ENCODE measurements around the gene KIF5A. TPM values are rescaled to one million over a fixed set of nuclear protein-coding genes. Genes with fewer than 3 reads are reported as not detected.
A peak's percentile ranks its signal among the peaks of the same experiment; 100 is the strongest.
"Not testable (repeated sequence)": the region's sequence is repeated elsewhere in the genome, so short reads cannot be mapped to it uniquely, and the experiment has no call there.

The KIF5A gene
- total RNA-seq, result 1 to 10 TPM in 1 of 2 donors, under 1 TPM in 1; 0.29 to 2.0 TPM

GRCh38 chr12:57549909-57550640, at the start of gene KIF5A:
KIF5A (plus strand) TSS chr12:57550044; CDS start chr12:57550272, 228 bp downstream.
- peak; percentile 64 to 68 for ATAC-seq
- no peaks in the 10 kb centered on the region for H3K36me3 Mint-ChIP-seq
- peaks cover 10 to 20% of the 10 kb centered on the region in 2 donors for H3K27me3 Mint-ChIP-seq
- H3K27ac Mint-ChIP-seq, result no peak within 1 kb of the TSS
- peak within 1 kb of the TSS; percentile 80 for H3K4me3 Mint-ChIP-seq
- no peaks in the 10 kb centered on the region for H3K9me3 Mint-ChIP-seq
- H3K4me1 Mint-ChIP-seq (ENCODE audit: low read depth in 2 of 2), result peaks cover 26 to 32% of the 10 kb centered on the region in 2 donors
- DNase-seq (ENCODE audit: low spot score), result peak; percentile 68

- H3K27ac Mint-ChIP-seq, result peak overlapping the region in 1 of 2 donors; percentile 30
- DNase-seq (ENCODE audit: low spot score) (no peak), ATAC-seq (no peak)
- H3K27me3 Mint-ChIP-seq, result no peaks in the 10 kb centered on the region
- H3K4me3 Mint-ChIP-seq, result no peak overlapping the region
- peaks cover 30% of the 10 kb centered on the region for H3K36me3 Mint-ChIP-seq
- H3K9me3 Mint-ChIP-seq, result no peaks in the 10 kb centered on the region
- H3K4me1 Mint-ChIP-seq (ENCODE audit: low read depth in 2 of 2), result peaks cover 19 to 20% of the 10 kb centered on the region in 2 donors
Measured at GRCh38 chr12:57500213-57500612, 49.6 kb upstream of the KIF5A start.

GRCh38 chr12:57502311-57502969, 47.4 kb upstream of the KIF5A start:
- DNase-seq (ENCODE audit: low spot score); H3K4me3 Mint-ChIP-seq; H3K27me3 Mint-ChIP-seq; H3K27ac Mint-ChIP-seq; ATAC-seq; H3K9me3 Mint-ChIP-seq: not testable (repeated sequence)
- peaks cover 22% of the 10 kb centered on the region for H3K36me3 Mint-ChIP-seq
- H3K4me1 Mint-ChIP-seq (ENCODE audit: low read depth in 2 of 2), result peaks cover 11 to 12% of the 10 kb centered on the region in 2 donors

- not testable (repeated sequence) for H3K27me3 Mint-ChIP-seq; DNase-seq (ENCODE audit: low spot score); H3K4me1 Mint-ChIP-seq (ENCODE audit: low read depth in 2 of 2); H3K4me3 Mint-ChIP-seq; H3K9me3 Mint-ChIP-seq; ATAC-seq; H3K27ac Mint-ChIP-seq
- H3K36me3 Mint-ChIP-seq, result peaks cover 14% of the 10 kb centered on the region
Measured at GRCh38 chr12:57506541-57506940, 43.3 kb upstream of the KIF5A start.

- not testable (repeated sequence) for H3K4me1 Mint-ChIP-seq (ENCODE audit: low read depth in 2 of 2); H3K4me3 Mint-ChIP-seq; H3K27me3 Mint-ChIP-seq; ATAC-seq; H3K9me3 Mint-ChIP-seq; DNase-seq (ENCODE audit: low spot score); H3K27ac Mint-ChIP-seq
- peaks cover 19% of the 10 kb centered on the region for H3K36me3 Mint-ChIP-seq
Measured at GRCh38 chr12:57507796-57508195, 42.0 kb upstream of the KIF5A start.

- H3K27ac Mint-ChIP-seq, result no peak overlapping the region
- H3K9me3 Mint-ChIP-seq, result no peaks in the 10 kb centered on the region
- peaks cover 0 to 19% of the 10 kb centered on the region in 2 donors for H3K4me1 Mint-ChIP-seq (ENCODE audit: low read depth in 2 of 2)
- H3K27me3 Mint-ChIP-seq, result no peaks in the 10 kb centered on the region
- peaks cover 35% of the 10 kb centered on the region for H3K36me3 Mint-ChIP-seq
- ATAC-seq, result no peak
- DNase-seq (ENCODE audit: low spot score), result no peak
- no peak overlapping the region for H3K4me3 Mint-ChIP-seq
Measured at GRCh38 chr12:57511161-57511560, 38.7 kb upstream of the KIF5A start.

GRCh38 chr12:57511588-57512325, 38.1 kb upstream of the KIF5A start:
- H3K4me3 Mint-ChIP-seq, result no peak overlapping the region

GRCh38 chr12:57512665-57513064, 37.2 kb upstream of the KIF5A start:
- no peak for DNase-seq (ENCODE audit: low spot score)
- H3K36me3 Mint-ChIP-seq, result peaks cover 46% of the 10 kb centered on the region
- ATAC-seq, result no peak
- H3K9me3 Mint-ChIP-seq, result no peaks in the 10 kb centered on the region
- H3K27me3 Mint-ChIP-seq, result no peaks in the 10 kb centered on the region
- H3K4me1 Mint-ChIP-seq (ENCODE audit: low read depth in 2 of 2), result peaks cover 9 to 29% of the 10 kb centered on the region in 2 donors
- peak overlapping the region; percentile 7 to 70 for H3K27ac Mint-ChIP-seq
- no peak overlapping the region for H3K4me3 Mint-ChIP-seq

More at GRCh38 chr12:57511588-57512325, 38.1 kb upstream of the KIF5A start:
- H3K4me1 Mint-ChIP-seq (ENCODE audit: low read depth in 2 of 2), result peaks cover 1 to 20% of the 10 kb centered on the region in 2 donors
- H3K9me3 Mint-ChIP-seq, result no peaks in the 10 kb centered on the region
- H3K27ac Mint-ChIP-seq, result peak overlapping the region; percentile 7 to 70
- peaks cover 36% of the 10 kb centered on the region for H3K36me3 Mint-ChIP-seq
- no peaks in the 10 kb centered on the region for H3K27me3 Mint-ChIP-seq
- DNase-seq (ENCODE audit: low spot score) (no peak), ATAC-seq (no peak)

GRCh38 chr12:57513266-57513665, 36.6 kb upstream of the KIF5A start:
- peak overlapping the region in 1 of 2 donors; percentile 70 for H3K27ac Mint-ChIP-seq
- H3K4me3 Mint-ChIP-seq, result no peak overlapping the region
- H3K9me3 Mint-ChIP-seq, result no peaks in the 10 kb centered on the region
- DNase-seq (ENCODE audit: low spot score) (no peak), ATAC-seq (no peak)
- H3K36me3 Mint-ChIP-seq, result peaks cover 46% of the 10 kb centered on the region
- peaks cover 15 to 33% of the 10 kb centered on the region in 2 donors for H3K4me1 Mint-ChIP-seq (ENCODE audit: low read depth in 2 of 2)
- no peaks in the 10 kb centered on the region for H3K27me3 Mint-ChIP-seq

GRCh38 chr12:57513677-57514076, 36.2 kb upstream of the KIF5A start:
- peaks cover 19 to 37% of the 10 kb centered on the region in 2 donors for H3K4me1 Mint-ChIP-seq (ENCODE audit: low read depth in 2 of 2)
- not testable (repeated sequence) for DNase-seq (ENCODE audit: low spot score); H3K9me3 Mint-ChIP-seq; H3K4me3 Mint-ChIP-seq; H3K27me3 Mint-ChIP-seq; ATAC-seq
- H3K27ac Mint-ChIP-seq, result peak overlapping the region in 1 of 2 donors; percentile 70
- H3K36me3 Mint-ChIP-seq, result peaks cover 48% of the 10 kb centered on the region

- not testable (repeated sequence) for DNase-seq (ENCODE audit: low spot score); H3K27me3 Mint-ChIP-seq; ATAC-seq; H3K9me3 Mint-ChIP-seq; H3K4me3 Mint-ChIP-seq
- Mint-ChIP-seq H3K4me1 (ENCODE audit: low read depth in 2 of 2) (peaks cover 25 to 42% of the 10 kb centered on the region in 2 donors), H3K36me3 (peaks cover 54% of the 10 kb centered on the region), H3K27ac (peak overlapping the region in 1 of 2 donors; percentile 57)
Measured at GRCh38 chr12:57514246-57514645, 35.6 kb upstream of the KIF5A start.

GRCh38 chr12:57514720-57515407, 35.0 kb upstream of the KIF5A start:
- Mint-ChIP-seq H3K4me3 (no peak overlapping the region), H3K4me1 (ENCODE audit: low read depth in 2 of 2) (peaks cover 28 to 46% of the 10 kb centered on the region in 2 donors), H3K9me3 (no peaks in the 10 kb centered on the region), H3K27ac (peak overlapping the region; percentile 31 to 57), H3K36me3 (peaks cover 50% of the 10 kb centered on the region), H3K27me3 (no peaks in the 10 kb centered on the region)
- DNase-seq (ENCODE audit: low spot score) (no peak), ATAC-seq (no peak)

- DNase-seq (ENCODE audit: low spot score), result no peak
- Mint-ChIP-seq H3K9me3 (no peaks in the 10 kb centered on the region), H3K36me3 (peaks cover 50% of the 10 kb centered on the region), H3K27ac (peak overlapping the region; percentile 31 to 47), H3K4me3 (no peak overlapping the region), H3K4me1 (ENCODE audit: low read depth in 2 of 2) (peaks cover 28 to 50% of the 10 kb centered on the region in 2 donors), H3K27me3 (no peaks in the 10 kb centered on the region)
- ATAC-seq, result no peak
Measured at GRCh38 chr12:57515408-57515933, 34.4 kb upstream of the KIF5A start.
